T-helper 17 cell (primary cell): Measurements from ENCODE around the gene DR1. TPM values are rescaled to one million over a fixed set of nuclear protein-coding genes. Genes with fewer than 3 reads are reported as not detected.
A peak's percentile ranks its signal among the peaks of the same experiment; 100 is the strongest.

ENCODE experiments used
- ATAC-seq: fragments of 150-1000 bp; cut with Tn5 transposase; 2 replicates; pipeline ENCODE4 v1.10.0; 2021; ENCODE audit warnings: mild to moderate bottlenecking, moderate library complexity
- DNase-seq, 3 donors: peaks; one replicate each; pipeline versions ENCODE4 v3.0.0 to v3.0.0-alpha.2; 2020 to 2021
- H3K9me3 ChIP-seq: one replicate; pipeline ENCODE4 v1.7.0; 2013; ENCODE audit warnings: low read length, mild to moderate bottlenecking; ENCODE audit not compliant: control insufficient read depth, poor library complexity, severe bottlenecking
- H3K27ac Mint-ChIP-seq: one replicate; pipeline ENCODE4 v1.8.0; 2022; ENCODE audit warnings: mild to moderate bottlenecking, moderate library complexity, mixed read lengths
- H3K27me3 Mint-ChIP-seq: one replicate; pipeline ENCODE4 v1.8.0; 2022; ENCODE audit warnings: mixed read lengths
- H3K36me3 Mint-ChIP-seq: one replicate; pipeline ENCODE4 v1.8.0; 2022; ENCODE audit warnings: low read depth, mixed read lengths
- H3K4me1 Mint-ChIP-seq: one replicate; pipeline ENCODE4 v1.8.0; 2022; ENCODE audit warnings: mild to moderate bottlenecking, mixed read lengths
- H3K4me3 Mint-ChIP-seq: one replicate; pipeline ENCODE4 v1.8.0; 2022; ENCODE audit warnings: mild to moderate bottlenecking, moderate library complexity, mixed read lengths
- total RNA-seq, 4 donors: library from RNA in 2 of 4; stranded (reverse) in 2 of 4; gene quantifications; one replicate each; pipeline ENCODE4 v1.2.3 and lab custom pipeline; 2022 to 2026

Gene DR1
- total RNA-seq, 2 donors from 2014 or later: 58.9 to 75.1 TPM

DNA sequence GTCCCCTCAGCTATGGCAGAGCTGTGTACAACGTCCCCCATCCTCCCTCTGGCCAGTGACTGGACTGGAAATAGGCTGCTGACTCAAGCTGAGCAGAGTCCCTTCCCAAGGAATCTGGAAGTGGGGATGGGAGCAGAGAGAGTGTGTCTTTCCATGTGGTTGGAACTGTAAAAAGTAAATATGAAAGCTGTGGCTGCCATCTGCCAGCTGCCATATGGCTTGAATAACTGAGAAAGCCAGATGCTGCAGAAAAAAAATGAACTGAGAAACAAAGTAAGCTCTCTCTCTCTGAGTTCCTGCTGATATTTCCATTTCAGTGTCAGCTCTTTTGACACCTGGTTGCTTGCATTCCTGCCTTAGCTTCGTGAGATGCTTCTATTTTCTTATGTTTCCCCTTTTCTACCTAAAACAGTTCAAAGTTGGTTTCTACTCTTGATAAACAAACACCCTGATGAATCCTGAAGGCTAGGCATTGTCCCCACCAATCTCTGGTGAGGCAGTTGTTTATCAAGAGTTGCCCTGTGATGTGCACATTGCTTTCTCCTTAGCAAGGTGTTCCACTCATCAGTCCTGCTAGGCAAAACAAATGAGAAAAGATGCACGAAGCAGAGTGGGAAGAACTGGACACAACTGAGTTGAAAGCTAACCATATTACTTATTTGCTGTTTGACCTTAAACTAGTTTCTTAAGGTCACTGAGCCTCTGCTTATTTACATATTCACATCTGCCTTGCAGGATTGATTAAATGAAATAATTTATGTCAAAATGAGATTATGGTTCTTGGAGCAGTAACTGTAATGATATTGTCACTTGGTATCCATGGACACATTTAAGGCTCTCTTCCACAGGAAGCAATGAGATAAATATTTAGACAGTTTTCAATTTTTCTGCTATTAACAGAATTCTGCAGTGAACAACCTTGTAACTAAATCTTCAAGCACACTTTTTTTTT, 16.6 kb upstream of the DR1 start:
- H3K27me3 Mint-ChIP-seq: no peaks in the 10 kb centered on the region
- DNase-seq (no peak), ATAC-seq (no peak)
- H3K4me3 Mint-ChIP-seq: no peak overlapping the region
- H3K4me1 Mint-ChIP-seq: peaks cover 2% of the 10 kb centered on the region
- H3K9me3 ChIP-seq: no peaks in the 10 kb centered on the region
- no peaks in the 10 kb centered on the region for H3K36me3 Mint-ChIP-seq
- no peak overlapping the region for H3K27ac Mint-ChIP-seq

DNA sequence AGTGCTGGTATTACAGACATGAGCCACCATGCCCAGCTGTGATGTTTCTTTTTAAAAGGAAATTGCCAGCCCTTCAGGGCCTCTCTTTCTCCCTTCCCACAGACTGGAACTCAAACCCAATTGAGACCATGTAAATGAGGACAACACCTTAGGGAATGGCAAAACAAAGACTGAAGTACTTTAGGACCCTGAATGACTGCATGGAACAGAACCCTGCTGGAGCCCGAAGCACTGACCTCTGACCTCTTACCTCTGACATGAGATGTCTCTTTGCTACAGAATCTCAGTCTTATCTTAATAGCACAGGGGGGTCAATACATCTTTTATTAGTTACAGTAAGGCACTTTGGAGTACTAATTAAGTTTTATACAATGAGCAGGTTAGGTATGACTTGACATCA, 15.5 kb upstream of the DR1 start:
- peaks cover 2% of the 10 kb centered on the region for H3K4me1 Mint-ChIP-seq
- no peaks in the 10 kb centered on the region for H3K36me3 Mint-ChIP-seq
- no peaks in the 10 kb centered on the region for H3K27me3 Mint-ChIP-seq
- H3K9me3 ChIP-seq: no peaks in the 10 kb centered on the region
- DNase-seq: no peak
- no peak for ATAC-seq
- H3K27ac Mint-ChIP-seq: no peak overlapping the region
- H3K4me3 Mint-ChIP-seq: no peak overlapping the region

DNA sequence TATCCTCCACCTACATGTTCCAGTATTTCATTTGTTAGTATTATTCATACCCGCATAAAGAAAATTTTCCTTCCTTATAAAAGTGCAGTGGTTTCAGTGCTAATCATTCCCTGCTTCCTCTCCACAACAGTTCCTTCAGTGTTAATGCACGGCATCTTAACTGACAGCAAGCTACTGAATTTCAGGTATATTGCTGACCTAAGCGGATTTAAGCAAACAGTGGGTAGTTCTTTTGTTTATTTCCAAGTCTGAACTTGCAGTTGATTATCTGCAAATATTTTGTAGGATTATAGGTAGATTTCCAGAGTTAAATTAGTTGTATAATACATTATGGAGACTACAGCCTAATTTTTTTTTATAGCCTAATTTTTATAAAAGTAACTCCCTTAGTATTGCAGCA, 15.1 kb upstream of the DR1 start:
- peaks cover 2% of the 10 kb centered on the region for H3K4me1 Mint-ChIP-seq
- DNase-seq (no peak), ATAC-seq (no peak)
- no peaks in the 10 kb centered on the region for H3K36me3 Mint-ChIP-seq
- H3K27ac Mint-ChIP-seq: no peak overlapping the region
- H3K27me3 Mint-ChIP-seq: no peaks in the 10 kb centered on the region
- no peaks in the 10 kb centered on the region for H3K9me3 ChIP-seq
- H3K4me3 Mint-ChIP-seq: no peak overlapping the region

DNA sequence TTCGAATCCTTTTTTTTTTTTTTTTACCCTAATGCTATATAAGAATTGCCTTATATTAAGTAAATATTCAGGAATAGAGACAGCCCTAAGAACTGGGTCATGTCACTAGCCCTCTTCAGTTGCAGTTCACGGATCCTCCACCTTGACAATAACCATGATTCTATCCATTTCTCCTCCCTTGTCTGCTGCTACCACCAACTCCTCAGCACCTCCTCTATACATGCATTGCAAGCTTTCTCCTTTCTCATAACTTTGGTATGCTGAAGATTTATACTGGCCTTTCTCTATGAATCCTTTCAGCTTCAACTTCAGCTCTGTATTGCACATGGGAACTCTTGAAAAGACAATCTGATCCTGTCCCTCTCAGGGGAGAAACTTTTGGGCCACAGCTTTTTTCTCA, 14.3 kb upstream of the DR1 start:
- Mint-ChIP-seq H3K27ac (no peak overlapping the region), H3K4me1 (peaks cover 5% of the 10 kb centered on the region), H3K27me3 (no peaks in the 10 kb centered on the region), H3K36me3 (no peaks in the 10 kb centered on the region), H3K4me3 (no peak overlapping the region)
- ATAC-seq (no peak), DNase-seq (no peak)
- no peaks in the 10 kb centered on the region for H3K9me3 ChIP-seq

DNA sequence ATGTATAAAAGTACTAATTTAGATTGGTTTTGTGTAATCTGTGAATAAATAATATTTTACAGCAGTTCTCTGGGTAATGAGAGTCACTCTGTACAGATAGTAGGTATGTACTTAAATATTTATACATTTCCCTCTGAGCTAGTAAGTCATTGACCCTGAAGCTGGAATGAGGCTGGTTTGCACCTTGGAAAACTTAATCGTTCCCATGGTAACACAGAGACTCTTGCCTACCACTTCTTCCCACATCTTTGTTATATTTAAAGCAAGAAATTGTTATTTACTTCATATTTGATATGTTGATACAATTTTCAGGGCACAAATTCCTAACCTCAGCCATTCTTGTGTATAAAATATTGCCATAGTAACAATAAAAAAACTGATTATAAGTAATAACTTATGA, 13.3 kb upstream of the DR1 start:
- peaks cover 8% of the 10 kb centered on the region for H3K4me1 Mint-ChIP-seq
- DNase-seq: no peak
- H3K36me3 Mint-ChIP-seq: no peaks in the 10 kb centered on the region
- no peak overlapping the region for H3K27ac Mint-ChIP-seq
- no peaks in the 10 kb centered on the region for H3K9me3 ChIP-seq
- no peaks in the 10 kb centered on the region for H3K27me3 Mint-ChIP-seq
- ATAC-seq: no peak
- no peak overlapping the region for H3K4me3 Mint-ChIP-seq

DNA sequence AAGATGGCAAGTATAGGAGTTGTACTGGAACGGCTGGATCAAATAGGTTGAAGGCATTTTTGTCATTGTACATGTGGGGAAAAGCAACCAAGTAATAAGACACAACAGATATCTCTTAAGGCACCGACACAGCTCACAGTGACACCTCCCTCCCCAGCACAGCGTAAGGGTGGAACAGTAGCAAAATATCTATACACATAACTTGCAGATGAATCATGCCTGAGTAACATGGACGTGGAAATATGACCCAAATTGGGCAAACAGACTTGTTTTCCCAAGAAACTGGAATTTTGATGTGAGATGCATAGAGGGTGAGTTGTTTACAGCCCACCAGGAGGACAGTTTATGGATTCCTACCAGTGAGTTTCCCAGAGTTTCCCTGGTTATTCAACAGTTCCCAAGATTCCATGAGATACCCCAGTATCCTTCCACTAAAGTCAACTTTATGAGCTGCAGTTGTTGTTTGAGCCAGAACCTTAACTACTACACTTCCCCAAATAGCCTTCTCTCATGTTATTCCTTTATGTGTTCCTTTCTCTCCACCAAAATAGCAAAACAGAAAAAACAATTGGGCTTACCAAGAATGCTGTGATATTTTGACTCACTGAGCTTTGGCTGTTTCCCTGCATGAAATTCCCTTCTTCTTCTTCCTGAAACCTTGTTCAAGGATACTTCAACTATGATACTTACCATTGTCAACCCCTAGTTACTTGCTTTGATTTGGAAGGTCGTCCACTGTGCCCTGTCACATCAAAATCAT, 7.1 kb upstream of the DR1 start:
- H3K36me3 Mint-ChIP-seq: peaks cover 6% of the 10 kb centered on the region
- H3K4me3 Mint-ChIP-seq: no peak overlapping the region
- no peaks in the 10 kb centered on the region for H3K27me3 Mint-ChIP-seq
- H3K27ac Mint-ChIP-seq: no peak overlapping the region
- no peaks in the 10 kb centered on the region for H3K9me3 ChIP-seq
- H3K4me1 Mint-ChIP-seq: peaks cover 8% of the 10 kb centered on the region
- DNase-seq (no peak), ATAC-seq (no peak)

DNA sequence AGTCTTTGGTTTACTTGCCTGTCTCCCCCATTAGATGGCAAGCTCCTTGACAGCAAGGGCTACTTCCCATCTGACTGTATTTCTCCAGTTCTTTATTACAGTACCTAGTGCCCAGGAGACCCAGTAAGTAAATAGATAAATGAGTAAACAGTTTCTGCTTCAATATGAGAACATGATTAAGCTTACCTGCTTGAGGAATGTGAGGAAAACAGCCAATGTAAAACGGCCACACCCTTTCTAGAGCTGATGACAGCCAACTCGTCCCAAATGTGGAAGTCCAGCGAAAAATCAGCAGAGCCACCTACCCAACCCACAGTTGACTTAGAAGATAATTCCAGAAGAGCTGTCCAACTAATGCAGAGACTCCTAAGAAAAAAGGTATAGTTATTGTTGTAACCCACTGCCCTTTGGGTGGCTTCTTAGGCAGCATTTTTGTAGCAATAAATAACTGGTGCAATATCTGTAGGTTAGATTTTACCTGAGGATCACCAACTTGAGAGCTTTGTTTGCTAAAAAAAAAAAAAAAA, 6.5 kb upstream of the DR1 start:
- no peak overlapping the region for H3K4me3 Mint-ChIP-seq

DNA sequence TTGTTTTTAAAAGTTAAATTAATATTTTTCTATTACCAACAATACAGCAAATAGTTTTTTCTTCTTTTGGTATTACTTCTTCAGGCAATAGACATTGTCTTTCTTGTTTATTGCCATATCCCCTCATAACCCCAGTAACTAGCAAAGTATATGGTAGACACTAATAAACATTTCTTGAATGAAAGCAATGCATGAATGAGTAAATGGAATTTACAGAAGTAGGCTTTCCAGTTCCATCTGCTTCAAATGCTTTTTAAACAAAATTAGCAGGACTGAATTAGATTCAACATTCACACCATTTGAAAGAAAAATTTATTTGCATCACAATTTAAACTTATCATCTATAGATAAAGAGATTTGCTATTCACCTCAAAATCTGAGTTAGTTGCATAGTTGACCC, 5.6 kb upstream of the DR1 start:
- no peaks in the 10 kb centered on the region for H3K9me3 ChIP-seq
- no peak overlapping the region for H3K4me3 Mint-ChIP-seq
- ATAC-seq (no peak), DNase-seq (no peak)
- no peak overlapping the region for H3K27ac Mint-ChIP-seq
- H3K36me3 Mint-ChIP-seq: peaks cover 6% of the 10 kb centered on the region
- H3K27me3 Mint-ChIP-seq: no peaks in the 10 kb centered on the region
- peaks cover 11% of the 10 kb centered on the region for H3K4me1 Mint-ChIP-seq

More for the DNA sequence above, 6.5 kb upstream of the DR1 start:
- H3K27ac Mint-ChIP-seq: no peak overlapping the region
- no peak for DNase-seq
- ATAC-seq: no peak
- H3K36me3 Mint-ChIP-seq: peaks cover 6% of the 10 kb centered on the region
- no peaks in the 10 kb centered on the region for H3K9me3 ChIP-seq
- no peaks in the 10 kb centered on the region for H3K27me3 Mint-ChIP-seq
- peaks cover 8% of the 10 kb centered on the region for H3K4me1 Mint-ChIP-seq

DNA sequence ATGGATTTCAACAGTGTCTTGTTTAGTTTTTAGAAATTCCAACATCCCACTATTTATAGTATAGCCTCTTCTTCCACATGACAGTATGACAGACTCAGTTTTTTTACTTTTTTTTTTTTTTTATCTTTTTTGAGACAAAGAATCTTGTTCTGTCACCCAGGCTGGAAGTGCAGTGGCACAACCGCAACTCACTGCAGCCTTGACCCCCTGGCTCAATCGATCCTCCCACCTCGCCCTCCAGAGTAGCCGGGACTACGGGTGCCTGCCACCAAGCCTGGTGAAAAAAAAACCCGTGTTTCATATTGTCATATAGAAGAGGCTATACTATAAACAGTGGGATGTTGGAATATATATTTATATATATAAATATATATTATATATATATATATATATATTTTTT, 1.2 kb upstream of the DR1 start:
- Mint-ChIP-seq H3K4me1 (peaks cover 20% of the 10 kb centered on the region), H3K4me3 (no peak overlapping the region), H3K27ac (peak overlapping the region; percentile 41), H3K36me3 (no peaks in the 10 kb centered on the region), H3K27me3 (no peaks in the 10 kb centered on the region)
- ATAC-seq (no peak), DNase-seq (no peak)
- H3K9me3 ChIP-seq: no peaks in the 10 kb centered on the region

DNA sequence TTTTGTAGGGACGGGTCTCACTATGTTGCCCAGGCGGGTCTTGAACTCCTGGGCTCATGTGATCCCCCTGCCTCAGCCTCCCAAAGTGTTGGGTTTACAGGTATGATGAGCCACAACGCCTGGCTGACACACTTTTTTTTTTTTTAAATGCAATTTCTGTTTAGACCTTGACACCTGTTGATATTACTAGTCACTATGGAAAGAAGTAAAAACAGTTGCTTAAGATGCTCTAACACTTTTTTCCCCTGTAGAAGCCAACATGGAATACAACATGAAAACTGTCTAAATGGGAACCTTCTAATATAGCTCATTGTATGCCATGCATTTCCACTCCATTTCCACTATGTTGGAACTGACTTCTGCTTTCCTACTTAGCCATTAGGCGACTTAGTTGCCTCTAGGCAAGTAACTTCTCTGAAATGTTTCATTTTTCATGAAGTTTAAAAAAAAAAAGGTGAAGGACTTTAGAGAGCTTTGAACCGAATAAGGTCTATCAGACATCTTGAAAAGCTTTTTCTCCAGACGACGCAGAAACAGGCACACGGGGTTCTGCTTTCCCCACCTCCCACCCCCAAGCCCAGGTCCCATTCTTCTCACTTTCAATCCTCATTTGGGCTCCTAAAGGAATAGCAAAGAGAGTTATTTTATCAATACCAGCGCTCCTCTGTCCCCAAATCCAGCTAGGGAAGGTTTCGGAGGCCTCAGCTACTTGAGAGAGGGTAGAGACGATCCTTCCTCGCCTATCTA, 648 bp upstream of the DR1 start:
- peak; percentile 2 for ATAC-seq
- Mint-ChIP-seq H3K4me3 (peak overlapping the region; percentile 99), H3K27ac (peak overlapping the region; percentile 100), H3K27me3 (no peaks in the 10 kb centered on the region), H3K4me1 (peaks cover 23% of the 10 kb centered on the region), H3K36me3 (no peaks in the 10 kb centered on the region)
- no peak for DNase-seq
- no peaks in the 10 kb centered on the region for H3K9me3 ChIP-seq

DNA sequence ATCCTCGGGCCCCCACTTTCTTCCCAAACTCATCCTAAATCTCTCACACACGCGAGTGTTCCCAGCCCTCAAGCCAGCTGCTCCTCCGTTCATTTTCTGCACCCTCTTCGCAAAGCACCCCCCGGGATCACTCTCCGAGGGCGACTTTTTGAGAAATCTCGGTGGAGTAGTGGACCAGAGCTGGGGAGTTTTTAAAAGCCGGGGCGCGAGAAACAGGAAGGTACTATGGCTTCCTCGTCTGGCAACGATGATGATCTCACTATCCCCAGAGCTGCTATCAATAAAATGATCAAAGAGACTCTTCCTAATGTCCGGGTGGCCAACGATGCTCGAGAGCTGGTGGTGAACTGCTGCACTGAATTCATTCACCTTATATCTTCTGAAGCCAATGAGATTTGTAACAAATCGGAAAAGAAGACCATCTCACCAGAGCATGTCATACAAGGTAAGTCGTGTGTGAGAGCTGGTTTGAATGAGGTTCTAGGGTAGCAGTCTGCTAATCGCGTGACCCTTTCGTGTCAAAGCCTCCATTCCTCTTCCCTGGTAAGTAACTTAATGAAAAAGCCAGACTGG, 800 bp downstream of the DR1 start:
- no peaks in the 10 kb centered on the region for H3K36me3 Mint-ChIP-seq
- DNase-seq (peak in 2 of 3 donors; percentile 14 to 21), ATAC-seq (peak; percentile 42)
- no peaks in the 10 kb centered on the region for H3K27me3 Mint-ChIP-seq
- peaks cover 27% of the 10 kb centered on the region for H3K4me1 Mint-ChIP-seq
- peak overlapping the region; percentile 99 for H3K4me3 Mint-ChIP-seq
- H3K27ac Mint-ChIP-seq: peak overlapping the region; percentile 100
- H3K9me3 ChIP-seq: no peaks in the 10 kb centered on the region

DNA sequence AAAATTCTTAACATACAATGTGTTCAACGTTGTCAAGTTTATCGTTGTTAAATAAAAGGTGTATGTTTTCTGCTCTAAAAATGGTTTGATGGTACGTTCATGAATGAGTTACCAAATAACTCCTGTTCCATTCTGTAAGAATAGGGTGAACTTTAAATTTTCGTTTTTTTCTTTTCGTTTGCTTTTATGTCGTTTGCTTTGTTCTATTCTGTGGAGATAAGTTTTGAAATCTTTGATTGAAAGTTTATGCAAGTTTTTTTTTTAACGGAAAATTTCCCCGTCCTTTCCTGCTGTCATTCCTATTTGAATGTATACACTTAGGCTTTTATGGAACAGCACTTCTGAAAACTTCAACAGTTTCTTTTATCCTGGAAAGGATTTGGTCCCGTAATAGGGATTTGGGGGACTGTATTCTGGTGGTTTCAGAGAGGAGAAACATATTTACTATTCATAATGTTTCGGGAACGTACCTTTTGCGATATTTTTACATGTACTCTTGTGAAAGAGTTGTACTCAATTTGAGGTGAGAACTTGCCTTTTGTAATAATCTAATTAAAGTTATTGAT, 1.7 kb downstream of the DR1 start:
- H3K4me3 Mint-ChIP-seq: peak overlapping the region; percentile 99
- no peaks in the 10 kb centered on the region for H3K36me3 Mint-ChIP-seq
- peaks cover 32% of the 10 kb centered on the region for H3K4me1 Mint-ChIP-seq
- H3K27me3 Mint-ChIP-seq: no peaks in the 10 kb centered on the region
- no peak for ATAC-seq
- peak overlapping the region; percentile 100 for H3K27ac Mint-ChIP-seq
- no peaks in the 10 kb centered on the region for H3K9me3 ChIP-seq
- no peak for DNase-seq
